B cell (primary cell): ENCODE results near the gene CDC42BPA. TPM values are rescaled to one million over a fixed set of nuclear protein-coding genes. Genes with fewer than 3 reads are reported as not detected.

ENCODE experiments used
- ATAC-seq: fragments of 200-7000 bp; cut with Tn5 transposase; one replicate; pipeline ENCODE4 v1.10.0; 2021; ENCODE audit warnings: low read depth, mild to moderate bottlenecking, moderate number of reproducible peaks, moderate library complexity
- CTCF ChIA-PET: fragments of 350-600 bp; sonication (Branson Sonifier 250); formaldehyde crosslinking; loops from one replicate; lab custom pipeline; 2021; ENCODE audit warnings: antibody characterized with exemption, inconsistent platforms; lab: Charles Lee
- POLR2A ChIA-PET: fragments of 350-600 bp; sonication (Branson Sonifier 250); formaldehyde crosslinking; loops from one replicate; lab custom pipeline; 2021; ENCODE audit warnings: antibody characterized with exemption; lab: Charles Lee
- DNase-seq: peaks from one replicate; pipeline ENCODE4 v3.0.0; 2013
- H2AFZ ChIP-seq: 2 replicates; pipeline ENCODE4 v1.6.1; 2012; ENCODE audit warnings: mild to moderate bottlenecking, low read depth, low read length; ENCODE audit not compliant: insufficient read depth, poor library complexity, severe bottlenecking
- H3K27ac ChIP-seq, 2 donors: 1 replicate in 1 of 2; 2 replicates in 1 of 2; pipeline ENCODE4 v1.5.1; 2012 to 2013; ENCODE audit warnings: low read length in 2 of 2, mild to moderate bottlenecking in 2 of 2, moderate library complexity in 1 of 2
- H3K27me3 ChIP-seq, 4 experiments: fragments of 200-600 bp in 1 of 4; sonication (generic) in 1 of 4; replicated peaks in 1 of 4; 1 replicate in 2 of 4; 2 replicates in 2 of 4; pipeline versions ENCODE4 v1.6.1 to v1.7.0; 2013 to 2016; ENCODE audit warnings: low read length in 3 of 4, mild to moderate bottlenecking in 2 of 4, mixed read lengths in 1 of 4, moderate library complexity in 1 of 4; ENCODE audit not compliant: insufficient read depth in 4 of 4, control insufficient read depth in 3 of 4; ENCODE audit errors: control extremely low read depth in 1 of 4
- H3K36me3 ChIP-seq, 2 experiments: replicated peaks in 1 of 2; 1 replicate in 1 of 2; 2 replicates in 1 of 2; pipeline versions ENCODE4 v1.6.1 to v1.7.1; 2013; ENCODE audit warnings: low read length in 1 of 2; ENCODE audit not compliant: insufficient read depth in 2 of 2, control insufficient read depth in 1 of 2; ENCODE audit errors: control extremely low read depth in 1 of 2, extremely low read depth in 1 of 2
- H3K4me1 ChIP-seq, 2 donors: fragments of 200-600 bp in 1 of 2; sonication (generic) in 1 of 2; 1 replicate in 1 of 2; 2 replicates in 1 of 2; pipeline versions ENCODE4 v1.5.1 to v1.6.1; 2013 to 2017; ENCODE audit warnings: low read length in 2 of 2; ENCODE audit not compliant: control insufficient read depth in 2 of 2, insufficient read depth in 2 of 2
- H3K4me2 ChIP-seq: replicated peaks from 2 replicates; pipeline ENCODE3; 2012; ENCODE audit warnings: mild to moderate bottlenecking, low read depth, low read length; ENCODE audit not compliant: poor library complexity, severe bottlenecking
- H3K4me3 ChIP-seq, 5 experiments: fragments of 200-600 bp in 1 of 5; sonication (generic) in 1 of 5; 1 replicate in 3 of 5; 2 replicates in 2 of 5; pipeline versions ENCODE4 v1.5.1 to v1.7.0; 2011 to 2016; ENCODE audit warnings: low read length in 4 of 5, mild to moderate bottlenecking in 4 of 5, low read depth in 2 of 5, control low read depth in 1 of 5, moderate library complexity in 1 of 5; ENCODE audit not compliant: insufficient read depth in 1 of 5; ENCODE audit errors: control extremely low read depth in 1 of 5, extremely low read depth in 1 of 5
- H3K79me2 ChIP-seq: fragments of 200-600 bp; sonication (generic); one replicate; pipeline ENCODE4 v1.6.0; 2016; ENCODE audit warnings: low read length; ENCODE audit not compliant: control insufficient read depth, insufficient read depth
- H3K9ac ChIP-seq: fragments of 200-600 bp; sonication (generic); 2 replicates; pipeline ENCODE4 v1.6.1; 2017; ENCODE audit warnings: mild to moderate bottlenecking, low read length, moderate library complexity
- H3K9me3 ChIP-seq, 3 donors: one replicate each; pipeline versions ENCODE4 v1.6.1 to v1.7.1; 2013; ENCODE audit warnings: low read length in 2 of 3; ENCODE audit not compliant: control insufficient read depth in 2 of 3, insufficient read depth in 1 of 3; ENCODE audit errors: control extremely low read depth in 1 of 3
- H4K20me1 ChIP-seq: 2 replicates; pipeline ENCODE4 v1.6.0; 2012; ENCODE audit warnings: mild to moderate bottlenecking, low read length; ENCODE audit not compliant: insufficient read depth, control insufficient read depth, poor library complexity, severe bottlenecking
- H3K27ac Mint-ChIP-seq: one replicate; pipeline ENCODE4 v1.8.0; 2021; ENCODE audit warnings: mixed read lengths
- H3K27me3 Mint-ChIP-seq: one replicate; pipeline ENCODE4 v1.8.0; 2021; ENCODE audit warnings: mixed read lengths
- H3K4me1 Mint-ChIP-seq: one replicate; pipeline ENCODE4 v1.8.0; 2021; ENCODE audit warnings: mixed read lengths
- H3K4me3 Mint-ChIP-seq: one replicate; pipeline ENCODE4 v1.8.0; 2021; ENCODE audit warnings: mixed read lengths
- H3K9me3 Mint-ChIP-seq: one replicate; pipeline ENCODE4 v1.8.0; 2022; ENCODE audit warnings: mixed read lengths; ENCODE audit not compliant: insufficient read depth
- CTCF ChIP-seq: fragments of 200-600 bp; IDR thresholded peaks from one replicate; pipeline ENCODE4 v1.8.0; 2022; ENCODE audit warnings: antibody characterized with exemption, mild to moderate bottlenecking
- EZH2 ChIP-seq: IDR thresholded peaks from 2 replicates; pipeline ENCODE4 v1.6.1; 2012; ENCODE audit warnings: borderline replicate concordance, low read depth, mild to moderate bottlenecking, moderate library complexity, low read length; ENCODE audit not compliant: insufficient read depth, poor library complexity, severe bottlenecking
- WGBS: methylation state at CpG from one replicate; pipeline ENCODE4 v1.1.5; 2013; ENCODE audit warnings: missing lambda C conversion rate; ENCODE audit not compliant: insufficient coverage; 5-methylcytosine and 5-hydroxymethylcytosine counted together
- intact Hi-C: fragments of 100-400 bp; cut with micrococcal nuclease; formaldehyde crosslinking; loops from one replicate; pipeline ENCODE4 v1.10.0; 2022
- polyA plus RNA-seq: library from polyadenylated mRNA; depleted of rRNA; stranded (reverse); fragments of >200 nt; gene quantifications from 2 replicates; pipeline ENCODE4 v1.2.3, GENCODE V29; 2012
- total RNA-seq, 2 donors: library from RNA; stranded (reverse); fragments of 120-200 nt in 1 of 2; gene quantifications; 1 replicate in 1 of 2; 2 replicates in 1 of 2; pipeline versions ENCODE4 v1.2.3 to v1.2.4, GENCODE V29; 2013 to 2022

The CDC42BPA gene
- total and polyA plus RNA-seq, 2 donors (not counting 1 experiment from before 2014, with no cell fraction given), result 0.04 to 0.69 TPM

GRCh38 chr1:226995365-226996332 lies 322.6 kb downstream of the CDC42BPA start:
- 78% methylated on average over 8 of the region's 13 CpGs for WGBS
- ATAC-seq, result no peak
- no peak overlapping the region for H3K27ac Mint-ChIP-seq

More at GRCh38 chr1:226995365-226996332, 322.6 kb downstream of the CDC42BPA start:
- no peak overlapping the region for H3K4me3 ChIP-seq
- no peaks in the 10 kb centered on the region for H4K20me1 ChIP-seq
- H3K4me1 Mint-ChIP-seq, result peaks cover 2% of the 10 kb centered on the region
- H3K36me3 ChIP-seq, result no peaks in the 10 kb centered on the region
- no peak overlapping the region for H3K9ac ChIP-seq
- H3K9me3 ChIP-seq, result no peaks in the 10 kb centered on the region
- no peaks in the 10 kb centered on the region for H3K9me3 Mint-ChIP-seq
- POLR2A ChIA-PET, result no interaction called here
- H2AFZ ChIP-seq, result no peak overlapping the region
- H3K27ac ChIP-seq, result no peak overlapping the region
- H3K4me1 ChIP-seq, result peaks cover under 1% of the 10 kb centered on the region in 2 donors
- H3K27me3 Mint-ChIP-seq, result peaks cover 5% of the 10 kb centered on the region
- CTCF ChIA-PET, result no interaction called here
- no peak for TF ChIP-seq CTCF
- no peak for TF ChIP-seq EZH2
- DNase-seq, result no peak
- H3K4me3 Mint-ChIP-seq, result no peak overlapping the region
- H3K4me2 ChIP-seq, result no peak overlapping the region
- intact Hi-C loops, result no loop called here
- no peaks in the 10 kb centered on the region for H3K79me2 ChIP-seq
- no peaks in the 10 kb centered on the region for H3K27me3 ChIP-seq
